Fibroblast of skin of abdomen (primary cell): ENCODE measurements around the gene FCHSD2.
A peak's percentile ranks its signal among the peaks of the same experiment; 100 is the strongest.

Source experiments
- DNase-seq: peaks from one replicate; pipeline ENCODE4 v3.0.0-alpha.2; 2013

The FCHSD2 gene

DNA sequence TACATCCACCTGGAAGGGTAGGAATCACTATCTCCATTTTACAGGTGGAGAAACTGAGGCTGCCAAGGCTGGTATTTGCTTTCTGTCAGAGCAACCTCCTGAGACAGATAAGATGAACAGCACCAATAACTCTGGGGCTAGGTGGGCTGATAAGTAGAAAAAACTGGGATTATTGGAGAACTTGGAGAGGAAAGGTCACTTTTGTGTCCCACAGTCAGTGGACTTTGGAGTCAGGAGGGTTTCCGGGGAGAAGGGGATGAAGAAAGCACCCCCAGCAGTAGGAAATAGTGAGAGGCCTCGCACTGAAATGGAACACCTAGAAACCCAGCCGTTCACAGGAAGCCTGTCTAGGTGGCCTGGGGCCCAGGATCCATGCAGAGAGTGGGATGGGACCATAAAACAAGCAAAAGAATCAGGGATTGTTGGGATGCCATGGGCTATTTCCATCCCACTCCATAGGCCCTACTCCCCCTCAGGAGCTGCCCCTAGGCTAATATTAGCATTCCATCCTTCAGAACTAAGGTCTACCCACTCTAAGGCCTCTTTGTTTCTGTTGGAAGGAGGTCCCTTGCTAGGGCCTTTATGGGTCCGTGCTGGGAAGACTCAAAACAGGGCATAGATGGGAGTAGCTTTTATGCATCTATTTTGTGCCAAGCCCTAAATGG, 31.0 kb upstream of the FCHSD2 start:
- DNase-seq = no peak

GRCh38 chr11:73171436-73172161, 29.5 kb upstream of the FCHSD2 start:
- DNase-seq = no peak

DNA sequence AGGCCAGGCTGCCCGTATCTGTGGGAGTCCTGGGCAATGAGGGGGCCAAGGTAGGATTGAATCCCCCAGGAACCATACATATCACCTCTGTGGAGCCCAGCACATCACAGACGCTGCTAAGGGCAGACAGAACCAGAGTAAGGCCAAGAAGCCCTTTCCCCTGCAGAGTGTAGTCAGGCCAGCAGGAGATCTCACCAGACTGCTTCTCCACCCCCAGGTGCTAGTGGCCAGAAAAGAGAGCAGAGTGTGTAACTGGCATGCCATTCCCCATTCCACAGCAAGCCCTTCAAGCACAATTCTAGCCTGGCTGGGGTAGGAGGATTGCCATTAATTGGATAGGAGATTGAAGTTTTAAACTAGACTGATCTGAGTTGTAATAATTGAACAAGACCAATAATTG, 28.0 kb upstream of the FCHSD2 start:
- no peak for DNase-seq

GRCh38 chr11:73168925-73169579, 26.9 kb upstream of the FCHSD2 start:
- no peak for DNase-seq

GRCh38 chr11:73167363-73167954, 25.3 kb upstream of the FCHSD2 start:
- DNase-seq = no peak

DNA sequence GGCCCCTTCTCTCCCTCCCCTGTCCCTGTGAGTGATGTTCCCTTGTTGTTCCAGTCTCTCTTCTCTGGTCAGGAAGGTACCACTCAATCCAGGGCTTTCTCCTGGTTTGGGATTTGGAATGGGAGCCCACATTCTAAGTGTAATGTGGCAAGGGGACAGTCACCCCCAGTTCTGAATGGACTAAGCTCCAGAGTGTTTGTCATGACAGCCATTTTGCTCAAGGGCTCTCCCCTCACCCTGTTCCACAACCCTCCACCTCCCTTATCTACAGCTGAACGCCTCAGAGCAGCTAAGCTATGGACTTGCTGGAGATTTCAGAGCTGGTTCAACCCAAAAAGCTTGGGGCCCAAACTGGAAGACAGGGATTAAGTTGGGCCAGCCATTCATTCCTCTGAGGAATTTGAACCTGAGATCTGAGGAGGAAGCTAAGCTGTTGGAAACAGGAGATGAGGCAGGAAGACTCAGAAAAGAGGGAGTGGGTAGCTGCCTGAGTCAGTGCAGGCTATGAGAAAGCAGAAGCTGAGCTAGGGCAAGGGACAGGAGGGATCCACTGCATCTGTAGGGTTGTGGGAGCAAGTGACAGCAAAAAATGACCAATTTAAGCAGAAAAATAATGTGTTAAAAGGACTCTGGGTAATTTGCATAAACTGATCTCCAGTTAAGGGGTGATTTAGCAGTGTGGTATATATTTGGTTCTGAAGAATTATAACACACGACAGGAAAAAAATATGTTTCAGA, 22.9 kb upstream of the FCHSD2 start:
- DNase-seq = no peak

DNA sequence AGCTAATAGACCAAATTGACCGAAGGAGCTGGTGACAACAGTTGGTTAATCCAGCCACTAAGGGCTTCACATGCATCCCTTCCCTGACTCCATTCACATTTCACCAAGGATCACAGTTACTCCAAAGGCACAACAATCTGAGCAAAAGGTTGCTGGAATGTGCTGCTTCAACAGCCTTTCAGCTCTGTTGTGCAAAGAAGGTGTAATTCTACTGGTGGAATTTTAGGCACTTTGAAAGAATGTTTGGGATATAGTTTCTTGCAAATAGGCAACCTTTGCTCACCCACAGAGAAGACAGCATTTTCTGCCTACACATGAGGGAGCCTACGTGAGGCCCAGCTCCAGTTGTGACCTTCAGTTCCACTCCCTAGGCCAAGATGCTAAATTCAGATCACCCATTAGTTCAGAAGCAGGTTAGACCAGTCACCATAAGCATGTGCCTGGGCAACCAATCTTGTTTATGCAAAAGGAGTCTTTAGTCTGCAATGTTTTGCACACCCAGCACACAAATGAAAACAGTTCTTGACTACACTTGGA, 21.6 kb upstream of the FCHSD2 start:
- DNase-seq = no peak

- no peak for DNase-seq
Observed at GRCh38 chr11:73162196-73162740, 20.1 kb upstream of the FCHSD2 start.

GRCh38 chr11:73160005-73160760, 18.1 kb upstream of the FCHSD2 start:
- DNase-seq = no peak

DNA sequence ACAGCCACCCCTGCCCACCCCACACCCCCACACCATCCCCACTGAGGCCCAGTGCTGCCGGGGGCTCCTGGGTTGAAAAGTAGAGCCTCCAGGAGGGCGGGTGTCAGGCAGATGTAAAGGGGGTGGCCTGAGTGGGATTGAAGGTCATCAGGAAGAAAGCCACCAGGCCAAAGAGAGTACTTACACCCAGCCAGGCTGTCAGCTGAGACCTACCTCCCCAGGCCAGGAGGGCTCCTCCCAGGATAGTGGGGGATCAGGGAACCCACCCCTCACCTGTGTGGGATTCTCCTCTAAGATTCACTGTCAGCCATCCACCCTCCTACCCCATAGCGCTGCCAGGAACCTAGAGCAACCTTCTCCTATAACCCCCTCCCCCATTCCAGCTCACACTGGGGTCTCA, 17.2 kb upstream of the FCHSD2 start:
- DNase-seq = no peak

DNA sequence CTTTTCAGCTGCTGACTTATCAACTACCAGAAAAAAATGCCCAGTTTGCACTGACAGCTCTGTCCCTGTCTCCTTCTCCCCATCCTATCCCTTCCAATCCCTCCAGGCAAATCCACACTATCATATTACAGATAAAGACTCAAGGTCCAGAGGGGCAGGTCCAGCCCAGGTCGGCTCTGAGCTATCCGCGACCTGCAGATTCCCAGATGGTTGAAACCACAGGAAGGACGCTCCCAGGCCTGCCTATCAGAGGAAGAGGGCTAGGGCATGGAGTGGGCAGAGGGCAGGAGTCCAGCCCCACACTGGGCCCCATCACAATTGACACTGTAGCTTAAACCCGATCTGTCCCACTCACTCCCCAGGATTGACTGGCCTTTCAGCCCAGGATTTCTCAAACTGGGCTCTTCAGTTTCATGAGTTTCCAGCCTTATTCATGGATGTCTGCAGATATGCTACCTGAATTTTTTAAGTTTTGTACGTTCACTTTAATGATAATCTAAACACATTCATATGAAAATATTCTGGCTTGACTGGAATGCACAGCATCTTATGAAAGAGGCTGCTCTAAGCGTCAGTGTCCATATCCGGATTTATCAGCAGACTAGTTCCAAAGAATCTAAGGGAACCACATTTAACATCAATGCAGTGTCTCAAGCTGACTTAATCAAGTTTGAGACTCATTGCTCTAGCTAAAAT, 16.4 kb upstream of the FCHSD2 start:
- peak; percentile 36 for DNase-seq

GRCh38 chr11:73157101-73158010, 15.2 kb upstream of the FCHSD2 start:
- peak; percentile 62 for DNase-seq

DNA sequence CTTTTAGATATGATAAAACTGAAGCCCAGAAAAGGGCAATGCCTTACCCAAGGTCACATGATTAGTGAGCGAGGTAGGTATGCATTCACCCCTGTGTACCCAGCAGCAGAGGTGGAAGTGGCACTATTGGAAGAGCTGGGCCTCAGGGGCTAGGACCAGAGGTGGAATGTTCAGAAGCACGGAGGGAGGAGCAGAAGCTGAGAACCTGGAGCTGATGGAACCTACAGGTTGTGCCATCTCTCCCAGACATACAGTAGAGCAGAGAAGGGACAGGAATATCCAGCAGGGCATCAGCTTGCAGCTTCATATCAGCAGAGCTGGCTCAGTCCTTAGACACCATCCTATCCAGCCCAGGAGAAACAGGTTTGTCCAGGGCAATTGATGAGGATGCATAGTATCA, 14.6 kb upstream of the FCHSD2 start:
- no peak for DNase-seq

GRCh38 chr11:73156114-73156513, 14.0 kb upstream of the FCHSD2 start:
- no peak for DNase-seq

DNA sequence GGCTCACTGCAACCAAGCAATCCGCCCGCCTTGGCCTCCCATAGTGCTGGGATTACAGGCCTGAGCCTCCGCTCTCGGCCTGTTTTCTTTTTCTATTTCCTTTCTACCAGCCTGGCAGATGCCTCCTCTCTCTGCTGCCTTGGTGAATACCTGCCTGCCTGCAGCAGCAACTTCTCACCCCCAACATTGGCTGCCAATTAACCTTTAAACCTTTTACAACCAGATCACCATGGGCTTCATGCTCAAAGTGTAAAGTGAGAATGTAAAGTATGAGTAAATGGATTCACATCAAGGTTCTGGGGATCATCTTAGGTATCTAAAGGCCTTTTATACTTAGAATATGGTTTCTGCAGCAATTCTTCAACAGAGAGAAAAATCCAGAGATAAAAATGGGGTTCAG, 13.0 kb upstream of the FCHSD2 start:
- no peak for DNase-seq

- no peak for DNase-seq
Observed at GRCh38 chr11:73154178-73154577, 12.1 kb upstream of the FCHSD2 start.

GRCh38 chr11:73152861-73153483, 10.9 kb upstream of the FCHSD2 start:
- no peak for DNase-seq

DNA sequence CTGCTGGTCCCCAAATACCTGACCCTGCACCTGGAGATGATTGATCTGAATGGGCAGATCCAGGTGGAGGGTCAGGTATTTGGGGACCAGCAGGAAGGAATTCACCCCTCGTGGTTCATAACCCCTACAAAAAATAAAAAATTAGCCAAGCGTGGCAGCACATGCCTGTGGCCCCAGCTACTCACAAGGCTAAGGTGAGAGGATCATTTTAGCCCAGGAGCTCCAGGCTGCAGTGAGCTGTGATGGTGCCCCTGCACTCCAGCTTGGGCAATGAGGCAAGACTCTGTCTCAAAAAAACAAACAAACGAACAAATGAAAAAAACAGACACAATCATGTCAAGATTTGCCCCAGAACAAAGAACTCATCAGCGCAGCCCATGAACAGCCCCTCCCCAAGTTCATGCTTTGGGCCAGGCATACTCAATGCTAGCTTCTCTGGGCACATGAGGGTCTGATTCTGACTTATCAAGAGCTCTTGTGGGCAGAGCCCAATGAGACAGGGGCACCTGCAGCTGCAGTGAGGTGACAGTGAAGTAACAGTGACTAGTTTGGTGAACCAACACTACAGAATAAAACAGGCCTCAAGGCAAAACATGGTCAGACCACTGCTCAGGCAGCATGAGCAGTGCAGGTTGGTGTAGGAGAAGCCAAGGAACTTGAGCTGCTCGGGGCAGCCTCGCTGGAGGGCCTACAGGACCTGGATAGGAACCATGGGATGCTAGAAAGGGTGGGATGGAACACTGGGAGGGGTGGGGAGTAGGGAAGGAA, 10.2 kb upstream of the FCHSD2 start:
- DNase-seq = no peak
